Omental fat pad (tissue), 4 donors: ENCODE data around the gene A4GALT. TPM values are rescaled to one million over a fixed set of nuclear protein-coding genes. Genes with fewer than 3 reads are reported as not detected.
"Not testable (repeated sequence)": the region's sequence is repeated elsewhere in the genome, so short reads cannot be mapped to it uniquely, and the experiment has no call there.

ENCODE experiments used
- ATAC-seq: fragments of 150-250 bp; one replicate; pipeline ENCODE4 v1.9.1; 2016; ENCODE audit warnings: mild to moderate bottlenecking, moderate library complexity; ENCODE audit not compliant: low FRiP score
- DNase-seq: peaks from one replicate; pipeline ENCODE4 v3.0.0-alpha.2; 2019; ENCODE audit warnings: low spot score
- total RNA-seq, 4 donors: library from RNA; depleted of rRNA; stranded (reverse); fragments of >200 nt; gene quantifications; one replicate each; pipeline ENCODE4 v1.1.0, GENCODE V29; 2016
- TF ChIP-seq, protein P1 (sequence below), 3 donors: fragments of 450-650 bp; IDR thresholded peaks; one replicate each; pipeline ENCODE4 v1.5.1; 2016 to 2017; ENCODE audit warnings: antibody characterized with exemption in 3 of 3, mild to moderate bottlenecking in 3 of 3, moderate library complexity in 2 of 3

The A4GALT gene
- total RNA-seq, 4 donors from 2014 or later, result 10.8 to 42.2 (median 20.1) TPM

DNA sequence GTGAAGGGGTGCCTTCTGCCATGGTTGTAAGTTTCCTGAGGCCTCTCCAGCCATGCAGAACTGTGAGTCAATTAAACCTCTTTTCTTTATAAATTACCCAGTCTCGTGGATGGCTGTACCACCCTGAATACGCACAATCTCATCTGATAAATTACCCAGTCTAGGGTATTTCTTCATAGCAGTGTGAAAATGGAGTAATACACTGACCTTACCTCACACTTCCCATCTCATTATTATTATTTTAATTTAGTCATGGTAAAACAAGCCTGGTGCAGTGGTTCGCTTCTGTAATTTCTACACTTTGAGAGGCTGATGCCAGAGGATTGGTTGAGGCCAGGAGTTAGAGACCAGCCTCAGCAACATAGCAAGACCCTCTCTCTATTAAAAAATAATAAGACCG, 41.0 kb downstream of the A4GALT start:
- TF ChIP-seq, protein P1, sequence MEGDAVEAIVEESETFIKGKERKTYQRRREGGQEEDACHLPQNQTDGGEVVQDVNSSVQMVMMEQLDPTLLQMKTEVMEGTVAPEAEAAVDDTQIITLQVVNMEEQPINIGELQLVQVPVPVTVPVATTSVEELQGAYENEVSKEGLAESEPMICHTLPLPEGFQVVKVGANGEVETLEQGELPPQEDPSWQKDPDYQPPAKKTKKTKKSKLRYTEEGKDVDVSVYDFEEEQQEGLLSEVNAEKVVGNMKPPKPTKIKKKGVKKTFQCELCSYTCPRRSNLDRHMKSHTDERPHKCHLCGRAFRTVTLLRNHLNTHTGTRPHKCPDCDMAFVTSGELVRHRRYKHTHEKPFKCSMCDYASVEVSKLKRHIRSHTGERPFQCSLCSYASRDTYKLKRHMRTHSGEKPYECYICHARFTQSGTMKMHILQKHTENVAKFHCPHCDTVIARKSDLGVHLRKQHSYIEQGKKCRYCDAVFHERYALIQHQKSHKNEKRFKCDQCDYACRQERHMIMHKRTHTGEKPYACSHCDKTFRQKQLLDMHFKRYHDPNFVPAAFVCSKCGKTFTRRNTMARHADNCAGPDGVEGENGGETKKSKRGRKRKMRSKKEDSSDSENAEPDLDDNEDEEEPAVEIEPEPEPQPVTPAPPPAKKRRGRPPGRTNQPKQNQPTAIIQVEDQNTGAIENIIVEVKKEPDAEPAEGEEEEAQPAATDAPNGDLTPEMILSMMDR (IDR thresholded peaks at IDR 0.05), result no peak
- no peak for ATAC-seq
- no peak for DNase-seq

DNA sequence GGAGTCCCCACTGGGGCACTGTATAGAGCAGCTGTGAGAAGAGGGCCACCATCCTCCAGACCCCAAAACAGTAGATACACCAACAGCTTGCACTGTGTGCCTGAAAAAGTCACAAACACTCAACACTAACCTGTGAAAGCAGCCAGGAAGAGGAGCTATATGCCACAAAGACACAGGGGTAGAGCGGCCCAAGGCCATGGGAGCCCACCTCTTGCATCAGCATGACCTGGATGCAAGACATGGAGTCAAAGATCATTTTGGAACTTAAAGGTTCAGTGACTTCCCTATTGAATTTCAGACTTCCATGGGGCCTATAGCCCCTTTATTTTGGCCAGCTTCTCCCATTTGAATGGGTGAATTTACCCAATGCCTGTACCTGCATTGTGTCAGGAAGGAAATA, 41.8 kb downstream of the A4GALT start:
- no peak for ATAC-seq
- DNase-seq, result no peak
- TF ChIP-seq, protein P1 (IDR thresholded peaks at IDR 0.05), result no peak

DNA sequence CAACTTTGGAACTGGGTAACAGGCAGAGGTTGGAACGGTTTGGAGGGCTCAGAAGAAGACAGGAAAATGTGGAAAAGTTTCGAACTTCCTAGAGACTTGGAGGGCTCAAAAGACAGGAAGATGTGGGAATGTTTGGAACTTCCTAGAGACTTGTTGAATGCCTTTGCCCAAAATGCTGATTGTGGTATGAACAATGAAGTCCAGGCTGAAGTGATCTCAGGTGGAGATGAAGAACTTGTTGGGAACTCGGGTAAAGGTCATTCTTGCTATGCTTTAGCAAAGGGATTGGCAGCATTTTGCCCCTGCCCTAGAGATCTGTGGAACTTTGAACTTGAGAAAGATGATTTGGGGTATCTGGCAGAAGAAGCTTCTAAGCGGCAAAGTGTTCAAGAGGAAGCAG, 42.7 kb downstream of the A4GALT start:
- ATAC-seq, DNase-seq: not testable (repeated sequence)

DNA sequence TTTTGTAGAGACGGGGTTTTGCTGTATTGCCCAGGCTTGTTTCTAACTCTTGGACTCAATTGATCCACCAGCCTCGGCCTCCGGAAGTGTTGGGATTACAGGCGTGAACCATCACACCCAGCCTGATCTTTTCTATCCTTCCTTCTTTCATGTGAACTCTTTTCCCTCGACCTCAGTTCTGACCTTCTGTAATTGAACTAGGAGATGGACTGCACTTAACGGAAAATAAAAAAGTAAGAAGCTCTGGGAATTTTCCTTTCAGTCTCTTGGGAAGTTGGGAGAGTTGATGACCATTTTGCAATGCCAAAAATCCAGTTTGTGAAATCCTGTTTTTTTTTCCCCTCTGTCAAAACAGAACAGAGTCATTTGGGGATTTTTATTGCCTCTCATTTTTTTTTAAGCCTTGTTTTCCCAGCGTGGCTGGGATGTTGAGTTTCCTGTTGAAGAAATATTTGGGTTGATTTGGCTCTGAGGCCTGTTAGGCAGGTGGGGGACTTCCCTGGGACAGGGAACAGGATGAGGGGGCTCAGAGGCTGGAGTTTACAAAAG, 44.5 kb downstream of the A4GALT start:
- peak; percentile 55 for ATAC-seq
- no peak for DNase-seq
- TF ChIP-seq, protein P1 (IDR thresholded peaks at IDR 0.05), result no peak

DNA sequence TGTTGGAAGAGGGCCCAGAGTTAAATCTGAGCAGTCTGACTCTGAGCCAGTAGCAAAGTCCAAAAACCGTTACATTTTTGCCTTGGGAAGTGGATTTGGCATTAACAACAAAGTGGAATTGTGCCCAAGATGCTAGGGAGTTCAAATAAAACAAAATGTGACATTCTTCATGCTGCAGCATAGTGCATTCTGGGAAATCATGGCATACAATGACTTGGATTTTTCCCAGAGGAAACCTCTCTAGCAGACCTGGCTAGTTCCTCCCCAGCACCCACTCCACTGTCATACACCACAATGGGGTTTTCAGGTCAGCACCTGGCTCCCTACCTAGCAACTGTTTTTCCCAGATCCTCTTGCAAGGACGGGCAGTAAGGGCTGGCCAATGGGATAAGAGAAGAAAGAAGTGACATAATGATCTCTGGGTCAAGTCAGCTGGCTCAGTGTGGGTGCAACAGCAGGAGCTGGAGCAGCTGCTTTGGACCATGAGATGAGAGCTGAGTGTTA, 46.7 kb downstream of the A4GALT start:
- DNase-seq (no peak), ATAC-seq (no peak)
- TF ChIP-seq, protein P1 (IDR thresholded peaks at IDR 0.05), result no peak

DNA sequence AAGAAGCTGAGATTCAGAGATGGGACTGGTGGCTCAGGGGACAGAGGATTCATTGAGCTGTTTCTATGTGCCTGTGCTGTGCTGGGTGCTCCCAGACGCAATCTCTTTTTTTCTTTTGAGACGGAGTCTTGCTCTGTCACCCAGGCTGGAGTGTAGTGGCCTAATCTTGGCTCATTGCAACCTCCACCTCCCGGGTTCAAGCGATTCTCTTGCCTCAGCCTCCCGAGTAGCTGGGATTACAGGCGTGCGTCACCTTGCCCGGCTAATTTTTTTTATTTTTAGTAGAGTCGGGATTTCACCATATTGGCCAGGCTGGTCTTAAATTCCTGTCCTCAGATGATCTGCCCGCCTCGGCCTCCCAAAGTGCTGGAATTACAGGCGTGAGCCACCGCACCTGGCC, 47.6 kb downstream of the A4GALT start:
- DNase-seq, ATAC-seq: not testable (repeated sequence)

DNA sequence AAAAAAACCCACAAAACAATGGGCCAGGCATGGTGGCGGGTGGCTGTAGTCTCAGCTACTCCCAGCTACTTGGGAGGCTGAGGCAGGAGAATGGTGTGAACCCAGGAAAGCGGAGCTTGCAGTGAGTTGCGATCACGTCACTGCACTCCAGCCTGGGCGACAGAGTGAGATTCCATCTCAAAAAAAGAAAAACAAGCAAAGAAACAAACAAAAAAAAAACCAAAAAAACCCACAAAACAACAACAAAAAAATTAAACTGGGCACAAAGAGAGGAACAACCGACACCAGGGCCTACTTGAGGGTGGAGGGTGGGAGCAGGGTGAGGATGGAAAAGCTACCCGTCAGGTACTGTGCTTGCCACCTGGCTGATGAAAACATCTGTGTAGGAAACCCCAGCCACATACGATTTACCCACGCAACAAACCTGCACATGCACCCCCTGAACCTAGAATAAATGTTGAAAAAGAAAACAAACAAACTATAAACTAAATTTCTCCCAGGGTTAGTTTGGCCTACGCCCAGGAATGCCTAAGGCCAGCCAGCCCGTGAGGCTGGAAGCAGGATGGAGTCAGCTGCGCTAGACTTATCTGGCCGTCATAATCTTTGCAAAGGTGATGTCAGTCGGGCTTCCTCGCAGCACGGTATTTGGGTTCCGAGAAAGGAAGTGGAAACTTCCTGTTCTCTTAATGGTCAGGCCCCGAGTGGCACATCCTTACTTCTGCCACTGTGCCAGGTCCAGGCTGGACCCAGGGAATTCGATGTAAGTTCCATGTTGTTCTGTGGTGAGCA, 49.6 kb downstream of the A4GALT start:
- no peak for ATAC-seq

More for the DNA sequence above, 49.6 kb downstream of the A4GALT start:
- TF ChIP-seq, protein P1 (IDR thresholded peaks at IDR 0.05), result no peak
- no peak for DNase-seq
